OCI-LY1 (cell line): ENCODE measurements around the gene RGS7.

Experiments
- H2AFZ ChIP-seq: fragments of 200-600 bp; sonication (generic), shearing (Covaris generic); 2 replicates; pipeline ENCODE4 v1.6.0; 2014; ENCODE audit warnings: antibody characterized with exemption, mild to moderate bottlenecking, low read length
- H3F3A ChIP-seq: fragments of 200-600 bp; sonication (generic), shearing (Covaris generic); 2 replicates; pipeline ENCODE4 v1.6.0; 2014; ENCODE audit warnings: mild to moderate bottlenecking, antibody characterized with exemption, low read length, moderate library complexity; ENCODE audit not compliant: insufficient read depth
- H3K27ac ChIP-seq: fragments of 200-600 bp; sonication (generic); 2 replicates; pipeline ENCODE4 v1.5.1; 2014; ENCODE audit warnings: low read length, mixed run types, mild to moderate bottlenecking, low read depth; ENCODE audit not compliant: poor library complexity, severe bottlenecking
- H3K27me3 ChIP-seq: fragments of 200-600 bp; sonication (generic); 2 replicates; pipeline ENCODE4 v1.6.0; 2014; ENCODE audit warnings: antibody characterized with exemption, mild to moderate bottlenecking, low read length, moderate library complexity; ENCODE audit not compliant: insufficient read depth
- H3K36me3 ChIP-seq: fragments of 200-600 bp; sonication (generic); 2 replicates; pipeline ENCODE4 v1.6.1; 2014; ENCODE audit warnings: mild to moderate bottlenecking, antibody characterized with exemption, low read length, moderate library complexity, mixed read lengths; ENCODE audit not compliant: insufficient read depth
- H3K4me1 ChIP-seq: fragments of 200-600 bp; sonication (generic); 2 replicates; pipeline ENCODE4 v1.5.1; 2014; ENCODE audit warnings: mild to moderate bottlenecking, low read length, moderate library complexity; ENCODE audit not compliant: insufficient read depth, severe bottlenecking
- H3K4me2 ChIP-seq: fragments of 200-600 bp; sonication (generic), shearing (Covaris generic); 2 replicates; pipeline ENCODE4 v1.6.1; 2014; ENCODE audit warnings: low read length
- H3K4me3 ChIP-seq: fragments of 200-600 bp; sonication (generic); 2 replicates; pipeline ENCODE4 v1.5.1; 2014; ENCODE audit warnings: low read length, low read depth, mild to moderate bottlenecking, mixed read lengths; ENCODE audit not compliant: poor library complexity, severe bottlenecking
- H3K79me2 ChIP-seq: fragments of 200-600 bp; shearing (Covaris generic); 2 replicates; pipeline ENCODE4 v1.6.1; 2016; ENCODE audit warnings: mixed run types, low read length, mixed read lengths; ENCODE audit not compliant: insufficient read depth
- H3K9ac ChIP-seq: fragments of 200-600 bp; sonication (generic), shearing (Covaris generic); 2 replicates; pipeline ENCODE4 v1.6.1; 2014; ENCODE audit warnings: mild to moderate bottlenecking, low read length, mixed read lengths
- H3K9me2 ChIP-seq: fragments of 200-600 bp; sonication (generic), shearing (Covaris generic); 2 replicates; pipeline ENCODE4 v1.6.1; 2014; ENCODE audit warnings: low read depth, mild to moderate bottlenecking, low read length, mixed read lengths
- H3K9me3 ChIP-seq: fragments of 200-600 bp; shearing (Covaris generic); 2 replicates; pipeline ENCODE4 v1.6.1; 2014; ENCODE audit warnings: low read length, mixed read lengths
- H4K20me1 ChIP-seq: fragments of 200-600 bp; sonication (generic), shearing (Covaris generic); 2 replicates; pipeline ENCODE4 v1.6.0; 2016; ENCODE audit warnings: mild to moderate bottlenecking, low read length; ENCODE audit not compliant: insufficient read depth
- EZH2 ChIP-seq: fragments of 200-600 bp; sonication (generic), shearing (Covaris generic); IDR thresholded peaks from 2 replicates; pipeline ENCODE4 v1.8.0; 2017; ENCODE audit warnings: borderline replicate concordance, mixed run types, mild to moderate bottlenecking, antibody characterized with exemption, low read length, moderate library complexity, mixed read lengths
- TF ChIP-seq, protein P1 (sequence below): fragments of 200-600 bp; sonication (generic), shearing (Covaris generic); IDR thresholded peaks from 2 replicates; pipeline ENCODE4 v1.5.1; 2017; ENCODE audit warnings: mild to moderate bottlenecking, antibody characterized with exemption, low read length, moderate library complexity, mixed read lengths

Gene RGS7

DNA sequence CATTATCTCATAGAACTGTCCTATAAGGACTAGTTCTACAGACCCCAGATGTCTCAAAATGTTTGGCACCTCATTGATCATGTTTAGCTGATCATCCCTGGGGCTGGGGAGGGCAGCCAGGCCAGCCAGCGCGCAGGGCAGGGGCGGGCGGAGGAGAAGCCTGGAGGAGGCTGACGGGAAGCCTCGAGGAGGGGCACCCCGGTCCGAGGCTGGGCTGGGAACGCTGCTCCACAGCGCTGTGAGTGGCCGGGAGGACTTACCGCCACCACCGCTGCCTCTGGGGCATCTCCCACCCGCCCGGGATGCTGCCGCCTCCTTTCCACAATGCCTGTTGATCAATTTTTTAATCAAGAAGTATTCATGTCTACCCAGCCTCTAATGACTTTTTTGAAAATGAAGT, 585.6 kb downstream of the RGS7 start:
- H3K9me2 ChIP-seq: no peaks in the 10 kb centered on the region
- H4K20me1 ChIP-seq: no peaks in the 10 kb centered on the region
- no peaks in the 10 kb centered on the region for H3F3A ChIP-seq
- no peaks in the 10 kb centered on the region for H3K79me2 ChIP-seq
- H3K9ac ChIP-seq: no peak overlapping the region
- no peaks in the 10 kb centered on the region for H3K4me1 ChIP-seq
- H3K9me3 ChIP-seq: no peaks in the 10 kb centered on the region
- H3K27ac ChIP-seq: no peak overlapping the region
- no peaks in the 10 kb centered on the region for H3K27me3 ChIP-seq
- H3K4me3 ChIP-seq: no peak overlapping the region
- H2AFZ ChIP-seq: no peak overlapping the region
- no peak overlapping the region for H3K4me2 ChIP-seq
- H3K36me3 ChIP-seq: no peaks in the 10 kb centered on the region
- no peak for TF ChIP-seq EZH2
- TF ChIP-seq, protein P1, sequence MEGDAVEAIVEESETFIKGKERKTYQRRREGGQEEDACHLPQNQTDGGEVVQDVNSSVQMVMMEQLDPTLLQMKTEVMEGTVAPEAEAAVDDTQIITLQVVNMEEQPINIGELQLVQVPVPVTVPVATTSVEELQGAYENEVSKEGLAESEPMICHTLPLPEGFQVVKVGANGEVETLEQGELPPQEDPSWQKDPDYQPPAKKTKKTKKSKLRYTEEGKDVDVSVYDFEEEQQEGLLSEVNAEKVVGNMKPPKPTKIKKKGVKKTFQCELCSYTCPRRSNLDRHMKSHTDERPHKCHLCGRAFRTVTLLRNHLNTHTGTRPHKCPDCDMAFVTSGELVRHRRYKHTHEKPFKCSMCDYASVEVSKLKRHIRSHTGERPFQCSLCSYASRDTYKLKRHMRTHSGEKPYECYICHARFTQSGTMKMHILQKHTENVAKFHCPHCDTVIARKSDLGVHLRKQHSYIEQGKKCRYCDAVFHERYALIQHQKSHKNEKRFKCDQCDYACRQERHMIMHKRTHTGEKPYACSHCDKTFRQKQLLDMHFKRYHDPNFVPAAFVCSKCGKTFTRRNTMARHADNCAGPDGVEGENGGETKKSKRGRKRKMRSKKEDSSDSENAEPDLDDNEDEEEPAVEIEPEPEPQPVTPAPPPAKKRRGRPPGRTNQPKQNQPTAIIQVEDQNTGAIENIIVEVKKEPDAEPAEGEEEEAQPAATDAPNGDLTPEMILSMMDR: no peak

DNA sequence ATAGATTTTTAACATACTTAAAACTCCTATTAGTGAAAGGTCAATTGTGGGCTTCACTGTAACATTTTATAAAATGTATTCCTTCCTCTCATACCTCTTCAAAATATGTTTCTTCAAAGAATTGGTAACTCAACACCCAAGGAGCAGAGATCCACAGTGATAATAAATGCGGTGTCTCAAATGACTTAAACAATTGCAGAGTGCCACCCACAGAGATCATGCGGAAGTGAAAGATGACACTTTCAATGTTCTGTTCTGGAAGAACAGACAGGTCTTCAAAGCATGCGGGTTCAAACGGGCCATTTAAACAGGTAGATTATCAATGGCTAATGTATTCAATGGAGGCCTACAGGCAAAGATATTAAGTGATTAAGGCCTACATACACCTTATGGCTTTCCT, 588.0 kb downstream of the RGS7 start:
- Histone ChIP-seq H3K9me2 (no peaks in the 10 kb centered on the region), H3K4me1 (no peaks in the 10 kb centered on the region), H3K36me3 (no peaks in the 10 kb centered on the region), H3K27me3 (no peaks in the 10 kb centered on the region), H2AFZ (no peak overlapping the region), H3K4me3 (no peak overlapping the region), H3K79me2 (no peaks in the 10 kb centered on the region), H3K4me2 (no peak overlapping the region), H3K9ac (no peak overlapping the region), H3K9me3 (no peaks in the 10 kb centered on the region), H3F3A (no peaks in the 10 kb centered on the region), H4K20me1 (no peaks in the 10 kb centered on the region), H3K27ac (no peak overlapping the region)
- TF ChIP-seq EZH2: no peak
- TF ChIP-seq, protein P1: no peak

DNA sequence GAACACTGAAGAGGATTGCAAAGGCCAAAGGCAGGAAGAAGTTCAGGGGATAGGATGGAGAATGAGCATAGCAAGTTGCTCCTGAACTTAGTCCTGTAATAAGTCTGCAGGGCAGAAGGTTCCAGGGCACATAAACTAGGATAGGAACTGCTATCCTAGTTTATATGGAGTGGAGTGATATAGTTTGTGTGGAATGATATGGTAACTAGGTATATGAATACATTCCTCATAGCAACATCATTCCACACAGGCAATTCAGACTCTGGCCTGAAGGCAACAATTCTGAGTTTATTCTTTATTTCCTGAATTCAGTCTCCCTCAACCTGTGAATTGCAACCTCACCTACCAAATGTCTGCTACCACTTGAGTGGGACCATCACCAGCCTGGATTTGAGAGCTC, 590.2 kb downstream of the RGS7 start:
- H3K79me2 ChIP-seq: no peaks in the 10 kb centered on the region
- TF ChIP-seq, protein P1: no peak
- TF ChIP-seq EZH2: no peak
- no peak overlapping the region for H3K4me3 ChIP-seq
- no peaks in the 10 kb centered on the region for H3K9me3 ChIP-seq
- H3K27me3 ChIP-seq: no peaks in the 10 kb centered on the region
- no peak overlapping the region for H3K27ac ChIP-seq
- no peaks in the 10 kb centered on the region for H3K9me2 ChIP-seq
- no peaks in the 10 kb centered on the region for H3F3A ChIP-seq
- no peaks in the 10 kb centered on the region for H3K4me1 ChIP-seq
- H4K20me1 ChIP-seq: no peaks in the 10 kb centered on the region
- H3K9ac ChIP-seq: no peak overlapping the region
- no peak overlapping the region for H3K4me2 ChIP-seq
- H3K36me3 ChIP-seq: no peaks in the 10 kb centered on the region
- H2AFZ ChIP-seq: no peak overlapping the region
